Erythroblast (primary cell): Measurements from ENCODE around the gene SLC50A1.

Experiments
- GATA1 ChIP-seq: IDR thresholded peaks from 2 replicates; pipeline ENCODE4 v1.6.1; 2011; ENCODE audit warnings: low read depth, mild to moderate bottlenecking, control low read depth, low read length, moderate library complexity
- POLR2A ChIP-seq: IDR thresholded peaks from 2 replicates; pipeline ENCODE4 v1.6.1; 2011; ENCODE audit warnings: mild to moderate bottlenecking, low read length

DNA sequence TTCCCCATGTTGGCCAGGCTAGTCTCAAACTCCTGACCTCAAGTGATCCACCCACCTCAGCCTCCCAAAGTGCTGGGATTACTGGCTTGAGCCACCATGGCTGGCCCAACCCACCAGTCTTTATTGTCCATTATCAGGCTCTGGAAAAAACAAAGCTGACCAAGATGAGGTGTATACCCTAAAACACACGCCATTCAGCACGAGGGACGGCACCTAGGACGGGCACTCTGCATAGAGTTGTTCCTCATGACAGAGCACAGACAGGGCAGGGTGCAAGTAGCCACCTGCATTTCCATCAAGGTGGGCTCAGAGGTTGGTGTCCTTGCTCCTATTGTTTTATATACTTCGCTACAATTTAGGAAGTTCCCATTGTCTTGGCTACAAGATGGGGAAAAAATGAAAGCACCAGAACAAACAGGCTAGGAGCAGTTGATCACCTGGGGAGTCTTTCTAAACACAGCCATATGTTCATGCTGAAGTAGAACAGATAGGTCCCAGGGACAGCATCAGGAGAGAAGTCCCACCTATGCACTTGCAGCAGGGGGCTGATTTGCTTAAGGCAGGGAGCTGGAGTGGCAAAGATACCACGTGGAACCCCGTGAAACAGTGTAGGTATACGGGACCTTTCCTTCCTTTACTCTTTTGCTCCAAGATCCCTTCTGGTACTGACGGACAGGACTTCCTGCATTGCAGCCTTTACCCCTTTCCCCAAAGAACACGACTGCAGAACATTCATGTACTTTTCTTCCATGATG lies 33.0 kb downstream of the SLC50A1 start:
- TF ChIP-seq POLR2A (no peak), GATA1 (no peak)
